Neutrophil (primary cell): Measurements from ENCODE around the gene ASIC1.

Experiments used
- H3K27ac ChIP-seq: fragments of 200-600 bp; sonication (generic); 2 replicates; pipeline ENCODE4 v1.5.1; 2016; ENCODE audit warnings: mild to moderate bottlenecking, moderate library complexity
- H3K27me3 ChIP-seq: fragments of 200-600 bp; sonication (generic); 2 replicates; pipeline ENCODE4 v1.6.0; 2016; ENCODE audit warnings: mild to moderate bottlenecking
- H3K36me3 ChIP-seq: fragments of 200-600 bp; sonication (generic); 2 replicates; pipeline ENCODE4 v1.5.1; 2017
- H3K4me1 ChIP-seq, 2 experiments: fragments of 200-600 bp in 1 of 2; sonication (generic) in 1 of 2; 1 replicate in 1 of 2; 2 replicates in 1 of 2; pipeline versions ENCODE4 v1.5.1 to v1.6.1; 2013 to 2016; ENCODE audit warnings: low read depth in 1 of 2, low read length in 1 of 2, mild to moderate bottlenecking in 1 of 2, moderate library complexity in 1 of 2; ENCODE audit not compliant: control insufficient read depth in 1 of 2, insufficient read depth in 1 of 2
- H3K4me3 ChIP-seq, 2 experiments: fragments of 200-600 bp in 1 of 2; sonication (generic) in 1 of 2; 1 replicate in 1 of 2; 2 replicates in 1 of 2; pipeline ENCODE4 v1.5.1; 2013 to 2016; ENCODE audit warnings: low read depth in 1 of 2, low read length in 1 of 2, mild to moderate bottlenecking in 1 of 2, moderate library complexity in 1 of 2
- H3K9me3 ChIP-seq: fragments of 200-600 bp; sonication (generic); 2 replicates; pipeline ENCODE4 v1.5.1; 2016
- CTCF ChIP-seq: fragments of 200-600 bp; sonication (generic); IDR thresholded peaks from 2 replicates; pipeline ENCODE4 v1.5.1; 2016; ENCODE audit warnings: antibody characterized with exemption

ASIC1 gene

DNA sequence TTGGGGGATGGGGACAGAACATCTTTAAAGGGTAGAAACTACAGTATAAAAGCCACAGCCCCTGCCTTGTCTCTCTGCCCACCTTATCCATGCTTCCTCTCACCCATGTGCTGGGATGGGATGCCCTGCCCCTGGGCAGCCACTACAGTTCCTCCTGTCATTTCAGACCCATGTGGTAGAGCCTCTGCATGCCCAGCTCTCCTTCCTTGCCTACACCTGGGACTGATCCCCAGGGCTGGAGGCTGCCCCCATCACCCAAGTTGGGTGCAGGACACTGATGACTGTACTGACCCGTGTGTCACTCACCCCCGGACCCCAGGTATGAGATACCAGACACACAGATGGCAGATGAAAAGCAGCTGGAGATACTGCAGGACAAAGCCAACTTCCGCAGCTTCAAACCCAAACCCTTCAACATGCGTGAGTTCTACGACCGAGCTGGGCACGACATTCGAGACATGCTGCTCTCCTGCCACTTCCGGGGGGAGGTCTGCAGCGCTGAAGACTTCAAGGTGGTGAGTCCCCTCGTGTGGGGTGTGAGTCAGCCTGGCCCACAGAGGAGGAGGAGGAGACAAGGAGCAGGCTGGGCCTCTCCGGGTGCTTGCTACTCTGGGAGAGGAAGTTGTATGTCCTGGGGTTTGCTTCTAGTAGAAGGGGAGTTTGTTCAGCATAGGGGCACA is 2.2 kb downstream of the ASIC1 start:
- H3K27ac ChIP-seq: no peak overlapping the region
- H3K27me3 ChIP-seq: peaks cover 94% of the 10 kb centered on the region
- H3K36me3 ChIP-seq: no peaks in the 10 kb centered on the region
- H3K4me3 ChIP-seq: no peak overlapping the region
- peaks cover 12 to 21% of the 10 kb centered on the region in 2 experiments for H3K4me1 ChIP-seq
- H3K9me3 ChIP-seq: no peaks in the 10 kb centered on the region
- TF ChIP-seq CTCF: no peak

DNA sequence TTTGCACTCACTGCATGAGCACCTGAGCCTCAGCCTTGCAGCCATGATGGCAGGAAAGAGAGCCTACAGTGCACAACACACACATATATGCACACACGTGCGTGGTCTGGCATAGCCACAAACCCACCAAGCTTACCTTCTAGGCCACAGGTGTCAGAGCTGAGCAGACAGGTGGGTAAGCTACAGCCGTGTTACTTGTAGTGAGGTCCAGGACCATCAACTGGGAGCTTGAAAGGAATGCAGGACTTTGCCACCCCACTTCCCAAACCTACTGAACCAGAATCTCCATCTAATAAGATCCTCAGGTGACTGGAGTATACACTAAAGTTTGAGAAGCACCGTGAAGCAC is 2.7 kb downstream of the ASIC1 start:
- Histone ChIP-seq H3K4me1 (peaks cover 12 to 21% of the 10 kb centered on the region in 2 experiments), H3K36me3 (no peaks in the 10 kb centered on the region), H3K27me3 (peaks cover 99% of the 10 kb centered on the region), H3K9me3 (no peaks in the 10 kb centered on the region), H3K27ac (no peak overlapping the region), H3K4me3 (no peak overlapping the region)
- no peak for TF ChIP-seq CTCF

GRCh38 chr12:50061171-50061570 is 3.8 kb downstream of the ASIC1 start:
- Histone ChIP-seq H3K4me1 (peaks cover 7 to 15% of the 10 kb centered on the region in 2 experiments), H3K9me3 (no peaks in the 10 kb centered on the region)
- TF ChIP-seq CTCF: no peak

DNA sequence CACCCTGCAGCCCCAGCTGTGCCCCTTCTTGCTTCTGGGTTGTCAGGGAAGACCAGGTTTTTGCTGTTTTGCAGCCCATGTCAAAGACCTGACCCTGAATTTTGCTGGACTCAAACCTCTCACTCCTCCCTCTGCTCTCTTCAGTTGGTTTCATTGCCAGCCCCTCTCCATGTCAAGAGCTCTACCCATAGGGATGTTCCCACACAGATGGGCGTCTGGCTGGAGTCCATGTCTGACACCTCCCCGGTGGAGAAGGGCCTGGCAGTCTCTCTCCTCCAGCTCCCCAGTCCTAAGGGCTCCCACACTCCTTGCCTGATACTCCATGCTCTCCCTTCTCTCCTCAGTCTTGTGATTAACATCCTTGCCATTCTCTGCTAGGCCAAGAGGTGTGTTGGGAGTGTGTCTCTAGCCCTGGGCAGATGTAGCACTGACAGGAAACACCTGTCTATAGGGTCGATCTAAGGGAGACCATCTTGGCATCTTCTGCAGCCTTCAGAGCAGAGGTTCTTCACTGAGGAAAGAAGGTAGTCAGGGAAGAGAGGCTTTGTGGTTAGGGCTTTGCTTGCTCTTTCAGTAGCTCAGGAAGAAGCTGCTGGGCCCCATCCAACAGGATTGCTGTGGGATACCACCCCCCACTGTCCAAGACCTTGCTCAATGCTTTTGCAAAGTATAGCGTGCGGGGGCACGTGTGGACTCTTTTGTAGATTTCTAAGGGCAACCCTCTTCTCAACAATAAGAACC is 4.7 kb downstream of the ASIC1 start:
- peaks cover 98% of the 10 kb centered on the region for H3K27me3 ChIP-seq
- H3K4me3 ChIP-seq: no peak overlapping the region
- TF ChIP-seq CTCF: no peak
- peaks cover 3 to 7% of the 10 kb centered on the region in 2 experiments for H3K4me1 ChIP-seq
- no peaks in the 10 kb centered on the region for H3K36me3 ChIP-seq
- no peak overlapping the region for H3K27ac ChIP-seq
- no peaks in the 10 kb centered on the region for H3K9me3 ChIP-seq

More at GRCh38 chr12:50061171-50061570, 3.8 kb downstream of the ASIC1 start:
- Histone ChIP-seq H3K27me3 (peaks cover 99% of the 10 kb centered on the region), H3K4me3 (no peak overlapping the region), H3K36me3 (no peaks in the 10 kb centered on the region), H3K27ac (no peak overlapping the region)

DNA sequence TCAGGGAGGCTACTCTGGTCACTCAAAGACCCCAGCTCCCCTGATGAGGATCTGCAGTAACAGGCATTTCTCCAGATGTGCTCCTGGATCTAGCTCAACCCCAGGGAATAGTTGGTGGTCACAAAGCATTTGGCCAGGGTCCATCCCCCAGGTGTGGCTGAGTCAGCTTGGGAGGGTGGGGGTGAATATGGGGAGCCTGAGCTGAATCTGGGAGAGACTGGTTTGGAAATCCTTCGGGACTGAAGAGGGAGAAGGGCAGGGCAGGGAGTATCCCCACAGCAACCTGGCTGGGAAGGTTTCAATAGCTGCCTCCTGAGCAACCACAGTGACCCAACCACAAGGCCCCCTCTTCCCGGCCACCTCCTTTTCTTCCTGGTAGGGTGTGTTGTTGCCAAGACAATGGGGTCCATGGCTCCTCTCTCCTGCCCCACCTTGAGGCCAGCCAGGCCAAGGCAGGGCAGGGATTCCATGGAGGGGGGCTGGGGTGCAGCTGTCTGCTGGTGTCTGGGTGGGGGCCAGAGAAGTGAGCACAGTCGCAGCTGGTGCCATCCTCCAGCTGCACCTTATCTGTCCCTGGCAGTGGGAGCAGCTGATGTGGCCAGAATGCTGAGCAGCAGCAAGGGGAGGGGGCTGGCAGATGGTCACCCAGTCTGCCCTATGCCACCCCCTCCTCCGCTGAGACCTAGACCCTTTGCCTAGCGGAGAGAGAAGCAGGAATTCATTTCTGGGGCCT is 5.5 kb downstream of the ASIC1 start:
- TF ChIP-seq CTCF: no peak
- peaks cover 94% of the 10 kb centered on the region for H3K27me3 ChIP-seq
- peaks cover 0 to under 1% of the 10 kb centered on the region in 2 experiments for H3K4me1 ChIP-seq
- no peak overlapping the region for H3K27ac ChIP-seq
- H3K9me3 ChIP-seq: no peaks in the 10 kb centered on the region
- H3K4me3 ChIP-seq: no peak overlapping the region
- H3K36me3 ChIP-seq: no peaks in the 10 kb centered on the region
